GM21737 (cell line): ENCODE results near the gene ESRRA.

Experiments used
- ATAC-seq: cut with Tn5 transposase; IDR thresholded peaks from one replicate; pipeline ENCODE4 v1.9.1; 2021; ENCODE audit warnings: mild to moderate bottlenecking, moderate library complexity; ENCODE audit not compliant: unreplicated experiment

ESRRA gene

GRCh38 chr11:64347193-64347867, 42.0 kb downstream of the ESRRA start:
- no peak for ATAC-seq

GRCh38 chr11:64348383-64349024, 43.2 kb downstream of the ESRRA start:
- ATAC-seq = no peak

- no peak for ATAC-seq
These were observed 43.7 kb downstream of the ESRRA start for GRCh38 chr11:64349025-64349387.

GRCh38 chr11:64349404-64349803, 44.1 kb downstream of the ESRRA start:
- ATAC-seq = no peak

- ATAC-seq = no peak
These were observed 45.9 kb downstream of the ESRRA start for GRCh38 chr11:64351136-64351631.

GRCh38 chr11:64352099-64352994, 47.0 kb downstream of the ESRRA start:
- ATAC-seq = no peak

GRCh38 chr11:64352995-64353714, 47.8 kb downstream of the ESRRA start:
- ATAC-seq = no peak

GRCh38 chr11:64353715-64354506, 48.6 kb downstream of the ESRRA start:
- ATAC-seq = no peak

- ATAC-seq = no peak
These were observed 50.0 kb downstream of the ESRRA start for GRCh38 chr11:64355078-64355940.

GRCh38 chr11:64356498-64357411, 51.4 kb downstream of the ESRRA start:
- no peak for ATAC-seq

GRCh38 chr11:64357446-64357845, 52.1 kb downstream of the ESRRA start:
- no peak for ATAC-seq

- ATAC-seq = no peak
These were observed 52.7 kb downstream of the ESRRA start for GRCh38 chr11:64357904-64358535.

GRCh38 chr11:64358536-64358906, 53.2 kb downstream of the ESRRA start:
- no peak for ATAC-seq

- ATAC-seq = peak; percentile 45
These were observed 53.8 kb downstream of the ESRRA start, which contains the start of gene RPS6KA4 for GRCh38 chr11:64358907-64359711. Gene RPS6KA4 (plus strand): TSS chr11:64359162. CDS start chr11:64359236, 74 bp downstream.

GRCh38 chr11:64359712-64360445, 54.6 kb downstream of the ESRRA start:
- ATAC-seq = no peak

- no peak for ATAC-seq
These were observed 55.2 kb downstream of the ESRRA start for GRCh38 chr11:64360448-64360921.
